ENCODE data around the gene SOCS4. TPM values are rescaled to one million over a fixed set of nuclear protein-coding genes. Genes with fewer than 3 reads are reported as not detected.
"Not testable (repeated sequence)": the region's sequence is repeated elsewhere in the genome, so short reads cannot be mapped to it uniquely, and the experiment has no call there.

Gene SOCS4
- total and polyA plus RNA-seq, 2 of the 13 experiments (the other 11 are each of a cell fraction or from before 2014, with no cell fraction given), result 4.0 to 10.0 TPM

GRCh38 chr14:55028476-55028875, 1.4 kb downstream of the SOCS4 start (continued):
- TF ChIP-seq, protein P1, sequence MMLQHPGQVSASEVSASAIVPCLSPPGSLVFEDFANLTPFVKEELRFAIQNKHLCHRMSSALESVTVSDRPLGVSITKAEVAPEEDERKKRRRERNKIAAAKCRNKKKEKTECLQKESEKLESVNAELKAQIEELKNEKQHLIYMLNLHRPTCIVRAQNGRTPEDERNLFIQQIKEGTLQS (CRISPR knock-in tag; IDR thresholded peaks at IDR 0.05), result no peak
- no peak for TF ChIP-seq ZNF562 (CRISPR knock-in tag; IDR thresholded peaks at IDR 0.05; ENCODE audit: borderline replicate concordance)

DNA sequence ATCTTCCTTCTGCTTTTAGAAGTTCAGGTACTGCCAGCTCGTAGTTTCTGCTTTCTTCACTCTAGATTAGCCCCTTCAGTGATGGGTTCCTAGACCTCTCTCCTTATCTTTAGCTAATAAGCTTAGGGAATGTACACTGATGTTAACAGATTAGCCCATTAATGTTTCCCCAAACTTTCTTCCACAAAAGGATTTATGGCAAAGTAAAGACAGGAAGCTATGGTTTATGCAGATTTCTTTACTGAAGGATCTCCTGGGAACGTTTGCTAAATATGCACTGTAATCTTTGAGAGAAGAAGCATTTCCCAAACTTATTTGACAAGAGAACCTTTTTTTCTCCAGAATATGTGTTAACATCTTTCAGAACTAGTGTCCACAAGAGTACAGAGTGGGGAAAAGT, 4.2 kb downstream of the SOCS4 start:
- no peak for DNase-seq (ENCODE audit: low spot score)
- no peaks in the 10 kb centered on the region; a peak in 1 of 5 replicates for H3K27me3 ChIP-seq (ENCODE audit: control insufficient read depth in 1 of 2, insufficient read depth in 2 of 2, low read length in 2 of 2)
- TF ChIP-seq ZNF780A (CRISPR knock-in tag; IDR thresholded peaks at IDR 0.05) (no peak), ZNF451 (CRISPR knock-in tag; IDR thresholded peaks at IDR 0.05) (no peak), NFRKB (IDR thresholded peaks at IDR 0.05) (no peak), PAWR (CRISPR knock-in tag; IDR thresholded peaks at IDR 0.05; ENCODE audit: borderline replicate concordance) (no peak), TBX2 (CRISPR knock-in tag; IDR thresholded peaks at IDR 0.05; ENCODE audit: borderline replicate concordance) (no peak), BCL6 (CRISPR knock-in tag; IDR thresholded peaks at IDR 0.05) (no peak), SRSF1 (optimal IDR thresholded peaks at IDR 0.05; ENCODE audit: low read depth, low read length) (no peak), RBFOX2 (IDR thresholded peaks at IDR 0.05; ENCODE audit: low read depth, low read length) (no peak)
- TF ChIP-seq, protein P2, sequence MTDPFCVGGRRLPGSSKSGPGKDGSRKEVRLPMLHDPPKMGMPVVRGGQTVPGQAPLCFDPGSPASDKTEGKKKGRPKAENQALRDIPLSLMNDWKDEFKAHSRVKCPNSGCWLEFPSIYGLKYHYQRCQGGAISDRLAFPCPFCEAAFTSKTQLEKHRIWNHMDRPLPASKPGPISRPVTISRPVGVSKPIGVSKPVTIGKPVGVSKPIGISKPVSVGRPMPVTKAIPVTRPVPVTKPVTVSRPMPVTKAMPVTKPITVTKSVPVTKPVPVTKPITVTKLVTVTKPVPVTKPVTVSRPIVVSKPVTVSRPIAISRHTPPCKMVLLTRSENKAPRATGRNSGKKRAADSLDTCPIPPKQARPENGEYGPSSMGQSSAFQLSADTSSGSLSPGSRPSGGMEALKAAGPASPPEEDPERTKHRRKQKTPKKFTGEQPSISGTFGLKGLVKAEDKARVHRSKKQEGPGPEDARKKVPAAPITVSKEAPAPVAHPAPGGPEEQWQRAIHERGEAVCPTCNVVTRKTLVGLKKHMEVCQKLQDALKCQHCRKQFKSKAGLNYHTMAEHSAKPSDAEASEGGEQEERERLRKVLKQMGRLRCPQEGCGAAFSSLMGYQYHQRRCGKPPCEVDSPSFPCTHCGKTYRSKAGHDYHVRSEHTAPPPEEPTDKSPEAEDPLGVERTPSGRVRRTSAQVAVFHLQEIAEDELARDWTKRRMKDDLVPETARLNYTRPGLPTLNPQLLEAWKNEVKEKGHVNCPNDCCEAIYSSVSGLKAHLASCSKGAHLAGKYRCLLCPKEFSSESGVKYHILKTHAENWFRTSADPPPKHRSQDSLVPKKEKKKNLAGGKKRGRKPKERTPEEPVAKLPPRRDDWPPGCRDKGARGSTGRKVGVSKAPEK (CRISPR knock-in tag; IDR thresholded peaks at IDR 0.05; ENCODE audit: borderline replicate concordance), result no peak
- TF ChIP-seq, protein P3, sequence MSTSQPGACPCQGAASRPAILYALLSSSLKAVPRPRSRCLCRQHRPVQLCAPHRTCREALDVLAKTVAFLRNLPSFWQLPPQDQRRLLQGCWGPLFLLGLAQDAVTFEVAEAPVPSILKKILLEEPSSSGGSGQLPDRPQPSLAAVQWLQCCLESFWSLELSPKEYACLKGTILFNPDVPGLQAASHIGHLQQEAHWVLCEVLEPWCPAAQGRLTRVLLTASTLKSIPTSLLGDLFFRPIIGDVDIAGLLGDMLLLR (CRISPR knock-in tag; IDR thresholded peaks at IDR 0.05), result no peak
- FAIRE-seq, result no peak
- H3K79me2 ChIP-seq (ENCODE audit: insufficient read depth, low read length), result peaks cover 48% of the 10 kb centered on the region
- POLR2A ChIA-PET, result interaction anchor here (0.8 to 2.0 kb wide), 3 partner anchors 10 to 71 kb away, joined by 3 to 6 read pairs (median 6); partner anchors contain the start of gene MAPK1IP1L
- H3K4me3 ChIP-seq (replicated peaks in 1 of 3; ENCODE audit: insufficient read depth in 1 of 3, low read depth in 2 of 3, low read length in 3 of 3), result no peak overlapping the region; a peak in 1 of 6 replicates
- H3K4me2 ChIP-seq (ENCODE audit: low read depth, low read length), result no peak overlapping the region
- CTCF ChIA-PET (ENCODE audit: low intra/inter-chr PET ratio, low total read pairs), result no interaction called here
- peak overlapping the region; percentile 16 for H3K27ac ChIP-seq (ENCODE audit: extremely low read length, insufficient read depth, low read length)
- in situ Hi-C loops (cut with HindIII; ENCODE audit: extremely low pct_ligation_motif_present, low pct_unique_long_range_greater_than_20kb), result no loop called here
- ATAC-seq, result no peak
- H3K4me1 ChIP-seq (ENCODE audit: insufficient read depth, low read length), result peaks cover 36% of the 10 kb centered on the region
- no peaks in the 10 kb centered on the region for H4K20me1 ChIP-seq (ENCODE audit: insufficient read depth, low read length)
- BruUV-seq (replicated peaks), result no TSS peak
- intact Hi-C loops (cut with micrococcal nuclease; ENCODE audit: unreplicated experiment), result no loop called here
- peaks cover 0 to 4% of the 10 kb centered on the region in 2 experiments; a peak in 3 of 5 replicates for H3K36me3 ChIP-seq (replicated peaks in 1 of 2; ENCODE audit: control insufficient read depth in 1 of 2, insufficient read depth in 2 of 2, low read length in 2 of 2)
- 65% methylated on average over 2 of the region's 2 CpGs for WGBS (ENCODE audit: low lambda C conversion rate)
- no peaks in the 10 kb centered on the region for H3K9me3 ChIP-seq (ENCODE audit: low read length)
- H2AFZ ChIP-seq (ENCODE audit: low read length), result no peak overlapping the region
- no peak overlapping the region for H3K9ac ChIP-seq (ENCODE audit: insufficient read depth, low read depth, low read length)

DNA sequence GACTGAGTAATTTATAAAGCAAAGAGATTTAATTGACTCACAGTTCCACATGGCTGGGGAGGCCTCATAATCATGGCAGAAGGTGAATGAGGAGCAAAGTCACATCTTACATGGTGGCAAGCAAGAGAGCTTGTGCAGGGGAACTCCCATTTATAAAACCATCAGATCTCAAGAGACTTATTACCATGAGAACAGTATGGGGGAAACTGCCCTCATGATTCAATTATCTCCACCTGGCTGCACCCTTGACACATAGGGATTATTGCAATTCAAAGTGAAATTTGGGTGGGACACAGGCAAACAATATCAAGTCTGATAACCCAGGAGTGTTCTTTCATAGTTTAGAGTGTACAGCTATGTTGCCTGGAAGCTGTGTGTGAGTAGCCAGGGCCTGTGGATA, 11.0 kb downstream of the SOCS4 start:
- FAIRE-seq, result not testable (repeated sequence)

More for the DNA sequence above, 11.0 kb downstream of the SOCS4 start:
- H3K27me3 ChIP-seq (ENCODE audit: control insufficient read depth in 1 of 2, insufficient read depth in 2 of 2, low read length in 2 of 2); in situ Hi-C loops (cut with HindIII; ENCODE audit: extremely low pct_ligation_motif_present, low pct_unique_long_range_greater_than_20kb); H4K20me1 ChIP-seq (ENCODE audit: insufficient read depth, low read length); BruUV-seq (replicated peaks); H3K4me1 ChIP-seq (ENCODE audit: insufficient read depth, low read length); H3K79me2 ChIP-seq (ENCODE audit: insufficient read depth, low read length); H3K4me2 ChIP-seq (ENCODE audit: low read depth, low read length); H3K4me3 ChIP-seq (replicated peaks in 1 of 3; ENCODE audit: insufficient read depth in 1 of 3, low read depth in 2 of 3, low read length in 3 of 3); H3K9ac ChIP-seq (ENCODE audit: insufficient read depth, low read depth, low read length); H3K9me3 ChIP-seq (ENCODE audit: low read length); H3K27ac ChIP-seq (ENCODE audit: extremely low read length, insufficient read depth, low read length); H2AFZ ChIP-seq (ENCODE audit: low read length); intact Hi-C loops (cut with micrococcal nuclease; ENCODE audit: unreplicated experiment); DNase-seq (ENCODE audit: low spot score); CTCF ChIA-PET (ENCODE audit: low intra/inter-chr PET ratio, low total read pairs); ATAC-seq: not testable (repeated sequence)
- H3K36me3 ChIP-seq (replicated peaks in 1 of 2; ENCODE audit: control insufficient read depth in 1 of 2, insufficient read depth in 2 of 2, low read length in 2 of 2), result peaks cover 1 to 14% of the 10 kb centered on the region in 2 experiments; a peak in 4 of 5 replicates
- POLR2A ChIA-PET, result interaction anchor here (1.3 kb wide), 1 partner anchor 11 kb away, joined by 3 read pairs; the partner anchor contains the start of genes SOCS4 and WDHD1
